ENCODE results near the gene TNIK.
A peak's percentile ranks its signal among the peaks of the same experiment; 100 is the strongest.

The TNIK gene

DNA sequence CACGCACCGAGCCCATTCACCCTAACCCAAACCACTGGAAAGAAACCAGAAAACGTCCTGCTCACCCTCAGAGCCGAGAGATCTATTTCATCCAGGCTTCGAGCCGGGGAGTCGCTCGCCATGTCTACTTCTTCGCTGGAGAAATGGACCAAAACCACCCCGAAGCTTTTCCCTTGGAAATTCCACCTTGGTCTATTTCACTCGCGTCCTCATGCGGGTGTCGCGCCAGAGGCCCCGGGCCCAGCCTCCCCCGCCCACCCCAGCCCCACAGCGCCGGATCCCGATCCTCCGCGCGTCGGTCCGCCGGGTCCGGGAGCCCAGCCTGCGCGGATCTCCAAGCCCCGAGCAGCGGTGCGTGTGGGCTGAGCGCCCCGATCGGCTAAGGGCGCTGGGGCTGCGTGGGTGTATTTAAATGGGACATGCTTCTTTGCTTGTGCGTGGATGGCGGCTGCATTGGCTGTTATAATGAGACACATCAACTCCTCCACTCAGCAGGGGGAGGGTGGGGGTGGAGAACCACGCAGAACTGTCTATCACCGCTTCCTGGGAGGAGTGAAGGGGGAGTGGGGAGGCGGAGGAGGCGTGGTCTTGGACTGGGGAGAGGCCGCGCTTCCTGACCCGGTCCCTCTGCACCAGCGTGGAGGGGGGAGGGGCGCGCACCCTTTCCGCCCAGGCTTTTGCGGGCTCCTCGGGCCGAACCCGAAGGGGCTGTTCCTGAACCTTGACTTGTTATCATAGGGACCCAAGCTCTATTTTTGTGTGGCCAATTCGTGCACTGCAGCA is at the start of gene TNIK:
Gene TNIK (minus strand): TSS at position 464 of the 783 bp plus-strand sequence. CDS start 342 bp downstream, at position 122.
- no peaks in the 10 kb centered on the region for H3K36me3 ChIP-seq (ENCODE audit: insufficient read depth, low read length)
- H3K9me3 ChIP-seq (ENCODE audit: control insufficient read depth, insufficient read depth, low read length): no peaks in the 10 kb centered on the region
- peaks cover 9% of the 10 kb centered on the region for H3K4me1 ChIP-seq (ENCODE audit: insufficient read depth, low read length)
- peak within 1 kb of the TSS; percentile 92 for H3K9ac ChIP-seq (ENCODE audit: low read depth, low read length)

- Histone ChIP-seq H3K9me3 (ENCODE audit: control insufficient read depth, insufficient read depth, low read length) (no peaks in the 10 kb centered on the region), H3K4me1 (ENCODE audit: insufficient read depth, low read length) (no peaks in the 10 kb centered on the region), H3K36me3 (ENCODE audit: insufficient read depth, low read length) (no peaks in the 10 kb centered on the region), H3K9ac (ENCODE audit: low read depth, low read length) (no peak overlapping the region)
These were observed 48.5 kb upstream of the TNIK start for GRCh38 chr3:171508676-171509075.

DNA sequence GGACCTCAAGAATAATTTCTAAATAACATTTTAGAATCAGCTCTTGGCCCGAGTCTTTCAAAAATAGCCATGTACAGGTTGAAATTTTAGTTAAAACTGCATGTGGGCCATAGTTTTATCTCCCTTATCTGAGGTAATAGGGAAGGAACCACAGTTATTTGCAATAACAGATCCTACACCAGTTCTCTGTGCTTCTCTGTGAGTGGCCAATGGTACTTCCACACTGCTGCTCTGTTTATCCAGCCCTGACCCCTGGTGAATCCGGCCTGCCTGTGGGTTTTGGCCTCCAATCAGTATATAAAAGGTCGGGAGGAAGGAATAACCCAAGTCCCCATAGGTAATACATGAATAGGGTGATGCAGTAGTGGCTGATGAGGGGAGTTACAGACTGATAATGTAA is 48.0 kb upstream of the TNIK start:
- Histone ChIP-seq H3K36me3 (ENCODE audit: insufficient read depth, low read length) (no peaks in the 10 kb centered on the region), H3K4me1 (ENCODE audit: insufficient read depth, low read length) (no peaks in the 10 kb centered on the region), H3K9me3 (ENCODE audit: control insufficient read depth, insufficient read depth, low read length) (no peaks in the 10 kb centered on the region), H3K9ac (ENCODE audit: low read depth, low read length) (no peak overlapping the region)

GRCh38 chr3:171506743-171507319 is 46.6 kb upstream of the TNIK start:
- Histone ChIP-seq H3K4me1 (ENCODE audit: insufficient read depth, low read length) (no peaks in the 10 kb centered on the region), H3K9me3 (ENCODE audit: control insufficient read depth, insufficient read depth, low read length) (no peaks in the 10 kb centered on the region), H3K9ac (ENCODE audit: low read depth, low read length) (no peak overlapping the region), H3K36me3 (ENCODE audit: insufficient read depth, low read length) (no peaks in the 10 kb centered on the region)

DNA sequence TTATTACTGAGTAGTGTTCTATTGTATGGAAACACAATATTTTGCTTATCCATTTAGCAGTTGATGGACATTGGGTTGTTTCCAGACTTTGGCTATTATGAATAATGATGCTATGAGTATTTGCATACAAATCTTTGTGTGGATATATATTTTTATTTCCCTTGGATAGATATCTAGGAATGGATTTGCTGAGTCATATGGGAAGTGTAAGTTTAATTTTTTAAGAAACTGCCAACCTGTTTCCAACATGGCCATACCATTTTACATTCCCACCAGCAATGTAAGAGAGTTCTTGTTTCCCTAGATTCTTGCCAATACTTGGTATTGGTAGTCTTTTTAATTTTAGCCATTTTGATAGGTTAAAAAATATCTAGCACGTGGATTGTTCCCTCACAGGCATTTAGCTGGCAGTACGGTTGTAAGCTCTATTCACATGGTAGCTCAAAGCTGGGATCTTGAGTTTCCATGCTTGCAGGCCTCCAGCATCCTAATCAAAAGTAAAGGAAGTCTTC is 45.7 kb upstream of the TNIK start:
- H3K9ac ChIP-seq (ENCODE audit: low read depth, low read length): no peak overlapping the region
- H3K4me1 ChIP-seq (ENCODE audit: insufficient read depth, low read length): no peaks in the 10 kb centered on the region
- H3K9me3 ChIP-seq (ENCODE audit: control insufficient read depth, insufficient read depth, low read length): no peaks in the 10 kb centered on the region
- H3K36me3 ChIP-seq (ENCODE audit: insufficient read depth, low read length): no peaks in the 10 kb centered on the region

DNA sequence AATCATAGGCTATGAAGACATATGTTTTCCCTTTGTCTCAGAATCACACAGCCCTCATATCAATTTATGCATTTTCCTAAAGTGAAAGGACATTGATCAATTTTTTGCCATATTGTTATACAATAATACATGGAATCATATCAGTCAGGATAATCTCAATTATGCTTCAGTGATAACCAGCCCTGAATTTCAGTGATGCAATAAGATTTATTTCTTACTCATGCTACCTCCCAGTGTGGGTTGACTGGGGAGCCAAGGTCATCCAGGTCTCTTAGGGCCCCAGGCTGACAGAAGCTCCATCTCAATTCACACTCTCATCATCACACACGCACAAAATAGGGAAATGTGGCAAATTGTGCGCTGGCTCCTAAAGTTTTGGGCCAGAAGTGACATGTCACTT is 44.2 kb upstream of the TNIK start:
- H3K9ac ChIP-seq (ENCODE audit: low read depth, low read length): no peak overlapping the region
- no peaks in the 10 kb centered on the region for H3K9me3 ChIP-seq (ENCODE audit: control insufficient read depth, insufficient read depth, low read length)
- H3K4me1 ChIP-seq (ENCODE audit: insufficient read depth, low read length): no peaks in the 10 kb centered on the region
- H3K36me3 ChIP-seq (ENCODE audit: insufficient read depth, low read length): no peaks in the 10 kb centered on the region

- Histone ChIP-seq H3K9ac (ENCODE audit: low read depth, low read length) (no peak overlapping the region), H3K36me3 (ENCODE audit: insufficient read depth, low read length) (no peaks in the 10 kb centered on the region), H3K9me3 (ENCODE audit: control insufficient read depth, insufficient read depth, low read length) (no peaks in the 10 kb centered on the region), H3K4me1 (ENCODE audit: insufficient read depth, low read length) (no peaks in the 10 kb centered on the region; the same call in 1 of the 2 replicates)
These were observed 43.6 kb upstream of the TNIK start for GRCh38 chr3:171503817-171504216.

- H3K9ac ChIP-seq (ENCODE audit: low read depth, low read length): no peak overlapping the region
These were observed 38.7 kb upstream of the TNIK start for GRCh38 chr3:171498921-171499320.

DNA sequence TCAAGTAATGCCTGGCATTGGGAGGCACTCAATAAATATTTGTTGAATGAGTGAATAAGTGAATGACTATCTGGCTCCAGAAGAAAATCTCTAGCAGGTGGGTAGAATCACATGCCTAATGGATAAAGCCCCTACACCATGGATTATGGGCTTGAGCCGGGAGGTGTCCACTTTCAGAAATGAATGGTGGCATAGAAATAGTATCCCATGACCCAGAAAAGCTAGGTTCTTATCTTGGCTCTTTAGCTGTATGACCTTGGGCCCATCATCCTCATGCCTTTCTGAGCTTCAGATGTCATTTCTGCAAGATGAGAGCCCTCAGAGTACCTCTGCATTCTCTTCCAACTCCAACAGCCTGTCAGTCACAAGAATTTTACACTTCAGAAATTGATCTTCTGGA is 37.3 kb upstream of the TNIK start:
- H3K4me1 ChIP-seq (ENCODE audit: insufficient read depth, low read length): peaks cover 4% of the 10 kb centered on the region; the same call in 1 of the 2 replicates
- H3K36me3 ChIP-seq (ENCODE audit: insufficient read depth, low read length): no peaks in the 10 kb centered on the region
- no peaks in the 10 kb centered on the region for H3K9me3 ChIP-seq (ENCODE audit: control insufficient read depth, insufficient read depth, low read length)
- no peak overlapping the region for H3K9ac ChIP-seq (ENCODE audit: low read depth, low read length)

More at GRCh38 chr3:171498921-171499320, 38.7 kb upstream of the TNIK start:
- peaks cover 4% of the 10 kb centered on the region; the same call in 1 of the 2 replicates for H3K4me1 ChIP-seq (ENCODE audit: insufficient read depth, low read length)
- H3K36me3 ChIP-seq (ENCODE audit: insufficient read depth, low read length): no peaks in the 10 kb centered on the region
- H3K9me3 ChIP-seq (ENCODE audit: control insufficient read depth, insufficient read depth, low read length): no peaks in the 10 kb centered on the region

DNA sequence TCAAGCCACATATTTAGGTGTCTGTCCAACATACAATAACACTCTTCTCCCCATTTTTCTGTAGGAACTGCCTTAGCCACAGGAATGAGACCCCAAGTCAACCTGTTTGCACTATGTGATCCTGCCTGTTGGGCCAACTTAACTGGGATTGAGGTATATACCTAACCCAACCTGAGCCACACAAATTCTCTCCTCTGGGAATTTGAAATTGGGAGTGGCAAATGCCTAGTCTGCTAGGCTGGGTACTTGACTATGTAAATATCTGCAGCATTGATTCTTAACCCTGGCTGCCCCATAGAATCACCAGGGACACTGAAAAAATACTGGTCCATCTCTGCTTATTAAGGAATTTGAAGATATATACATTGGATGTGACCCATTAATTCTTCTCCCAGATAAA is 35.2 kb upstream of the TNIK start:
- H3K9ac ChIP-seq (ENCODE audit: low read depth, low read length): no peak overlapping the region
- H3K4me1 ChIP-seq (ENCODE audit: insufficient read depth, low read length): peaks cover 4% of the 10 kb centered on the region; the same call in 1 of the 2 replicates
- H3K9me3 ChIP-seq (ENCODE audit: control insufficient read depth, insufficient read depth, low read length): no peaks in the 10 kb centered on the region
- no peaks in the 10 kb centered on the region for H3K36me3 ChIP-seq (ENCODE audit: insufficient read depth, low read length)

GRCh38 chr3:171494457-171495109 is 34.4 kb upstream of the TNIK start:
- Histone ChIP-seq H3K9me3 (ENCODE audit: control insufficient read depth, insufficient read depth, low read length) (no peaks in the 10 kb centered on the region), H3K36me3 (ENCODE audit: insufficient read depth, low read length) (no peaks in the 10 kb centered on the region), H3K4me1 (ENCODE audit: insufficient read depth, low read length) (peaks cover 4% of the 10 kb centered on the region; the same call in 1 of the 2 replicates), H3K9ac (ENCODE audit: low read depth, low read length) (no peak overlapping the region)

DNA sequence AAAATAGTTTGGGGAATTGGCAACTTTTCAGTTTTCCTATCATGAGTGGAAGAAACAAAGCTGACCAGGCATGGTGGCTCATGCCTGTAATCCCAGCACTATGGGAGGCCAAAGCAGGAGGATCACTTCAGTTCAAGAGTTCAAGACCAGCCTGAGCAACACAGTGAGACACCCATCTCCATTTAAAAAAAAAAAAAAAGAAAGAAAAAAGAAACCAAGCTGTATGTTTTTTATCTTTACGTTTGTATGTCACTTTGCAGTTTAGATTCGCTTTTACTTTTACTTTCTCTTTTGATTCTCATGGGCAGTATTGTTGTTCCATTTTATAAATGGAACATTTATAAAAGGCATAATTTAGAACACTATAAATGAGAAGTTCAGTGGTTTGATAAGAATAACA is 31.2 kb upstream of the TNIK start:
- Histone ChIP-seq H3K9me3 (ENCODE audit: control insufficient read depth, insufficient read depth, low read length) (no peaks in the 10 kb centered on the region), H3K36me3 (ENCODE audit: insufficient read depth, low read length) (no peaks in the 10 kb centered on the region), H3K9ac (ENCODE audit: low read depth, low read length) (no peak overlapping the region), H3K4me1 (ENCODE audit: insufficient read depth, low read length) (no peaks in the 10 kb centered on the region)

DNA sequence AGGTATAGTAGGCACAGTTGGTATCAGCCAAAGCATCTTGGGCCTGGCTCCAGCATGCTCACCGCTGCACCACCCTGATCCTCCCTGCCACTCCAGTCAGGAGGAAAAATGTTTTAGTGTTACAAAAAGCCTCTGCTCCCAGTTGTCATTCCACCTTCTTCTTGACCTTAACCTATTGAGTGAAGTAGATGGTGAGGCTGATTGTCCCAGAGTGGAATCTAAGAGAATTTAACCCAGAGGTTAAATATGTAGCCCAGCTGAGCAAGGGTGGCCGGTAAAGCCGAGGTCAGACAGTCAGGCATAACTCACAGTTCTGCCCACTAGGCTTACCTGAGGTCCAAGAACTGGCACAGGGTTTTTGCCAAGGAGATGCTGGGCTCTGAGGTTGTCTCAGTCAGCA is 30.7 kb upstream of the TNIK start:
- no peak overlapping the region for H3K9ac ChIP-seq (ENCODE audit: low read depth, low read length)
- H3K36me3 ChIP-seq (ENCODE audit: insufficient read depth, low read length): no peaks in the 10 kb centered on the region
- H3K9me3 ChIP-seq (ENCODE audit: control insufficient read depth, insufficient read depth, low read length): no peaks in the 10 kb centered on the region
- H3K4me1 ChIP-seq (ENCODE audit: insufficient read depth, low read length): no peaks in the 10 kb centered on the region

GRCh38 chr3:171489348-171489747 is 29.1 kb upstream of the TNIK start:
- H3K36me3 ChIP-seq (ENCODE audit: insufficient read depth, low read length): no peaks in the 10 kb centered on the region
- H3K9me3 ChIP-seq (ENCODE audit: control insufficient read depth, insufficient read depth, low read length): no peaks in the 10 kb centered on the region
- no peaks in the 10 kb centered on the region for H3K4me1 ChIP-seq (ENCODE audit: insufficient read depth, low read length)
- H3K9ac ChIP-seq (ENCODE audit: low read depth, low read length): no peak overlapping the region
